ENCODE measurements around the gene RBM39. TPM values are rescaled to one million over a fixed set of nuclear protein-coding genes. Genes with fewer than 3 reads are reported as not detected.

The RBM39 gene
- total RNA-seq, 1 donor: 256 TPM

Small RNAs within 50 kb of the gene (small RNA-seq; reads per million reads assigned to genes)
- not detected for gene RF00026

Other genes starting within 250 kb of the RBM39 start
- gene C20orf173, start 212.6 kb downstream of the RBM39 start, total RNA-seq: not detected
- 650 TPM for gene ERGIC3, start 200.2 kb downstream of the RBM39 start, total RNA-seq
- gene SPAG4, start 126.4 kb downstream of the RBM39 start, total RNA-seq: 6.5 TPM
- 369 TPM for gene CPNE1, start 77.4 kb downstream of the RBM39 start, total RNA-seq
- gene RBM12, start 77.4 kb downstream of the RBM39 start, total RNA-seq: 85.9 TPM
- gene NFS1, start 42.9 kb downstream of the RBM39 start, total RNA-seq: 25.0 TPM
- 146 TPM for gene ROMO1, start 42.9 kb downstream of the RBM39 start, total RNA-seq
- 42.3 TPM for gene PHF20, start 29.8 kb upstream of the RBM39 start, total RNA-seq
- 94.8 TPM for gene SCAND1, start 212.2 kb upstream of the RBM39 start, total RNA-seq
- 8.3 TPM for gene CNBD2, start 226.3 kb upstream of the RBM39 start, total RNA-seq